ENCODE results near the gene GABRA5. TPM values are rescaled to one million over a fixed set of nuclear protein-coding genes. Genes with fewer than 3 reads are reported as not detected.

The GABRA5 gene
- total RNA-seq, 1 donor from 2014 or later: 0.21 TPM

DNA sequence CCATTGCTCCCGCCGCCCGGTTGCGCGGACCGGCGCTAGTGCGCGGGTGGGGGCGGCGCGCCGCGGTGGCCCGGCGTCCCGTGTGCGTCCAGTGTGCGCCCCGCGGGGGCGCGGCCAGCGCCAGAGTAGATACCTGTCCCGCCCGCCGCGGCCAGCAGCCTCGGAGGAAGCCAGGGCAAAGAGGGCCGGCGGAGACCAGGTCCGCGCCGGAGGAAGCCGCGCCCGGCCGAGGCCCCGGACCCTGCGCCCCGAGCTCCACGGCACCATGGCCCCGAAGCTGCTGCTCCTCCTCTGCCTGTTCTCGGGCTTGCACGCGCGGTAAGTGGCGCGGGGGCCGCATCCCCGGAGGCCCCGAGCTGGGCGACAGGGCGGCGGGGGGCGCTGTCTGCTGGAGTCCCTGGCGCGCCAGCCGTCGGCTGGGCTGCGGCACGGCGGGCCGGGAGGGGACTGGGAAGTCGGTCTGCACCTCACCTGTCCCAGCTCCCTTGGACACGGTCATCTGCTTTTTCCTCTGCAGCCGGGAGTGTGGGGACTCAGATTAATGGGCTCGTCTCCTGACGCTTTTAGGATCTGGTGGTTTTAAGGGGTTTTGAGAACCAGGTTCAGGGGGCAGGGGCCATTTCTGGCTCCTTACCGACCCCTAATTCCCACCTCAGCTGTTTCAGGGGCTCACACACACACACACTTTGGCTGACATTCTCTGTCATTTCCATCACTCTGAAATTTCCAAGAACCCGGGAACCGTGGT is 104.6 kb downstream of the GABRA5 start:
- DNase-seq (ENCODE audit: low read depth): no peak
- Histone ChIP-seq H3K27me3 (ENCODE audit: control insufficient read depth, insufficient read depth, low read length) (peaks cover 32% of the 10 kb centered on the region), H3K36me3 (ENCODE audit: control insufficient read depth, insufficient read depth, low read length) (no peaks in the 10 kb centered on the region), H3K4me3 (ENCODE audit: low read depth, low read length) (peak overlapping the region; percentile 22)
- TF ChIP-seq, protein P1, sequence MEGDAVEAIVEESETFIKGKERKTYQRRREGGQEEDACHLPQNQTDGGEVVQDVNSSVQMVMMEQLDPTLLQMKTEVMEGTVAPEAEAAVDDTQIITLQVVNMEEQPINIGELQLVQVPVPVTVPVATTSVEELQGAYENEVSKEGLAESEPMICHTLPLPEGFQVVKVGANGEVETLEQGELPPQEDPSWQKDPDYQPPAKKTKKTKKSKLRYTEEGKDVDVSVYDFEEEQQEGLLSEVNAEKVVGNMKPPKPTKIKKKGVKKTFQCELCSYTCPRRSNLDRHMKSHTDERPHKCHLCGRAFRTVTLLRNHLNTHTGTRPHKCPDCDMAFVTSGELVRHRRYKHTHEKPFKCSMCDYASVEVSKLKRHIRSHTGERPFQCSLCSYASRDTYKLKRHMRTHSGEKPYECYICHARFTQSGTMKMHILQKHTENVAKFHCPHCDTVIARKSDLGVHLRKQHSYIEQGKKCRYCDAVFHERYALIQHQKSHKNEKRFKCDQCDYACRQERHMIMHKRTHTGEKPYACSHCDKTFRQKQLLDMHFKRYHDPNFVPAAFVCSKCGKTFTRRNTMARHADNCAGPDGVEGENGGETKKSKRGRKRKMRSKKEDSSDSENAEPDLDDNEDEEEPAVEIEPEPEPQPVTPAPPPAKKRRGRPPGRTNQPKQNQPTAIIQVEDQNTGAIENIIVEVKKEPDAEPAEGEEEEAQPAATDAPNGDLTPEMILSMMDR (IDR thresholded peaks at IDR 0.05; ENCODE audit: insufficient read depth, low read length, poor library complexity, severe bottlenecking): no peak

DNA sequence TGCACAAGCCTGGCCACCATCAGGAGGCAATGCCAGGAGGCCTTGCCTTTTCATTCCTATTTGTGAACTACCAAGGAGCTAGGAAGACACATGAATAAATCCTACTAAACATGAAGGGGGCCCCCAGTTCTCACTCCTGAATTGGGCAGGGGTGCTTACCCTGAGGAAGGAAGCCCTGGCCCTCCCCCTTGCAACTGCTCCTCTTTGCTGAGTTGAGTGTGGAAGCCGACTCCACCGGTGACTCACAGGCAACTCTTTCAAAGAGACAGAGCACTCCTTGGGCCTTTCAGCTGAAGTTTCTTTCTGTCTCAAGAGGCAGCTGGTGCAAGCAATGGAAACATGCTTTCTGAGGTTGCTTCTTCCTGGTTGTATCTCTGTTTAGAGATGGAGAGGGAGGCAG is 105.8 kb downstream of the GABRA5 start:
- H3K27me3 ChIP-seq (ENCODE audit: control insufficient read depth, insufficient read depth, low read length): peaks cover 30% of the 10 kb centered on the region
- TF ChIP-seq, protein P1 (IDR thresholded peaks at IDR 0.05; ENCODE audit: insufficient read depth, low read length, poor library complexity, severe bottlenecking): no peak
- no peaks in the 10 kb centered on the region for H3K36me3 ChIP-seq (ENCODE audit: control insufficient read depth, insufficient read depth, low read length)
- no peak overlapping the region for H3K4me3 ChIP-seq (ENCODE audit: low read depth, low read length)
- no peak for DNase-seq (ENCODE audit: low read depth)

DNA sequence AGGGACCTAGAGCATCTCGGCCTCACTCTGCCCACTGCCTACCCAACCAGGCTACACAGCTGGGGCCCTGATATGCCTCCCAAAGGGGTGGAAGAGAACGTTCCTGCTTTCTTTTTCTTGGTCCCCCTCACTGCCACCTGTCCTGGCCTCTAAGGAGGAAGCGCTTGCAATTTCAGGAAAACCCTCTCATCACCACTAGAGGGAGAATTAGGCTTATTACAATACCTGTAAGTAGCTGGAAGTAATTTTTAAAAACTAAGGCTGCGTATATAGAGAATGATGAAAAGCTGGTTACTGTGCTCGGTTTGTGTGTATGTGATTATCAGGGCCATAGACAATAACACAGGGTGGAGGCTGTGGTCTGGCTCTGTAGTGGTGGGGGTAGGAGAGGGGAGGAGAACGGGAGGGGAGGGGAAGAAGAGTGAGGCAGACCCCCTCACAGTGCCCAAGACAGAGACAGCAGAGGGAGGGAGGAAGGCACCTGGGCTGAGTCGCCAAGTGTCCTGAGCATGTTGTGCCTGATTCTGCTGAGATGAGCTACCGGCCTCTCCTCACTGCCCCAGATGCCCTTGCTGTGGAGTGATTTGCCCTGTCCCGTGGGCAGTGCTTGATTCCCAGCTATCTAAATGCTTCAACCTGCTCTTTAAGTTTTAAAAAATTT is 107.4 kb downstream of the GABRA5 start:
- TF ChIP-seq, protein P1 (IDR thresholded peaks at IDR 0.05; ENCODE audit: insufficient read depth, low read length, poor library complexity, severe bottlenecking): peak; percentile 62
- H3K4me3 ChIP-seq (ENCODE audit: low read depth, low read length): no peak overlapping the region
- peaks cover 27% of the 10 kb centered on the region for H3K27me3 ChIP-seq (ENCODE audit: control insufficient read depth, insufficient read depth, low read length)
- no peaks in the 10 kb centered on the region for H3K36me3 ChIP-seq (ENCODE audit: control insufficient read depth, insufficient read depth, low read length)
- DNase-seq (ENCODE audit: low read depth): peak; percentile 1

DNA sequence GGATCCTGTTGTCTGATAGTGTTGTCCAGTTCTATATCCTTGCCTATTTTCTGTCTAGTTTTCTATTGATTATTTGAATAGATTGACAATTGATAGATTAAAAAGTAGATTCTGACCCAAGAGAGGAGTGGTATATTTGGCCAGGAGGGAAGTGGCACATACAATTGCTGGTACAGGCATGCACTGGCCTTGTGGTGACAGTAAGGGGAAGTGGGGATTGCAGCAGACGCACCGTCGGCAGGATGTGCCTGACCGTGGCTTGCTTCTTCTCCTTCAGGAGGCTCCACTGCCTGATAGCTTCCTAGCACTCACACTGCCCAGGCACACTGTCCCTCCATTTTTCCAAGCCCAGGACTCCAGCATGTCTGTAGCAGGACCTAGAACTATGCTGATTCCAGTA is 114.6 kb downstream of the GABRA5 start:
- H3K36me3 ChIP-seq (ENCODE audit: control insufficient read depth, insufficient read depth, low read length): no peaks in the 10 kb centered on the region
- TF ChIP-seq, protein P1 (IDR thresholded peaks at IDR 0.05; ENCODE audit: insufficient read depth, low read length, poor library complexity, severe bottlenecking): no peak
- DNase-seq (ENCODE audit: low read depth): no peak
- H3K4me3 ChIP-seq (ENCODE audit: low read depth, low read length): no peak overlapping the region
- no peaks in the 10 kb centered on the region for H3K27me3 ChIP-seq (ENCODE audit: control insufficient read depth, insufficient read depth, low read length)

DNA sequence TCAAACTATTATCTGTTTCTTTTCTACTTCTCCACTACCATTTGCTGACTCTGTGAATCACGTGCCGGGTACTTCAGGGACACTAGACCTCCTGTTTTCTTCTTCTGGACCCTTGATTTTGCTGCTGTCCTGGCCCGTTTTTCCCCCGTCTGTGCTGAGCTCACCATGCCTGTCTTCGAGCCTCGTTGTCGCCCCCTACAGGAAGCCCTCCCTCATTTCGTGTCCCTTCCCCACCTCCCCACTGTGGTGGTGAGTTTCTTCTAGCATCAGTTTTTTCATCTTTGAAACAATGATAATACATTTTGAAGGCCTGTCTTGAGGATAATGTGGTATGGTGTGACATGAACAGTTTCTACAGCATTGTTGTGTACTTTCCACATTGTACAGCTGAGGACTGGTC is 117.0 kb downstream of the GABRA5 start:
- TF ChIP-seq, protein P1 (IDR thresholded peaks at IDR 0.05; ENCODE audit: insufficient read depth, low read length, poor library complexity, severe bottlenecking): peak; percentile 27
- no peak for DNase-seq (ENCODE audit: low read depth)
- Histone ChIP-seq H3K36me3 (ENCODE audit: control insufficient read depth, insufficient read depth, low read length) (no peaks in the 10 kb centered on the region), H3K27me3 (ENCODE audit: control insufficient read depth, insufficient read depth, low read length) (no peaks in the 10 kb centered on the region), H3K4me3 (ENCODE audit: low read depth, low read length) (no peak overlapping the region)
